Cerebellar cortex (tissue), 1 donor: ENCODE measurements around the gene GATC.

Source experiments
- DNase-seq: peaks from one replicate; pipeline ENCODE4 v3.0.0-alpha.2; 2015; ENCODE audit warnings: low spot score

The GATC gene

DNA sequence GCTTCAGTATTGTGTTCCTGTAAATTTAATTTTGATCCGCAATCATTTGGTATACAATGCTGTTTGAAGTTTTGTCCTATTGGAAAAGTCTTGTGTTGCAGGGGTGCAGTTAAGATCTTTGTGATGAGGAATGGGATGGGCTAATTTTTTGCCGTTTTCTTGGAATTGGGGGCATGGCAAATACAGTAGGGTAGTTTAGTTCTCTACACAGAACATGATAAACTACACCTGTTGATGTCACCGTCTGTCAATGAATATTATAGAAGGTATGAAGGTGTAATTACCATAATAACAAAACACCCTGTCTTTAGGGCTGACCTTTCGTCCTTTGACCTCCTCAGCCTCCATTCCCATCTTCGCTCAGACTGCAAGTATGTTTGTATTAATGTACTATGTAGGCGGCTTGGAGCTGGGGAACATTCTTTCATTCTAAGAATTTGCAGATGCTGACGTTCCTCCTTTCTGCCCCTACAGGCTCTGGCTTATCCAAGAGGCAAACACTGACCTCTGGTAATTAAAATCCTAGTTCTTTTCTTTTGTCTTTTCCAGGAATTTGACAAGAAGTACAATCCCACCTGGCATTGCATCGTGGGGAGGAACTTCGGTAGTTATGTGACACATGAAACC lies 51.4 kb downstream of the GATC start:
- no peak for DNase-seq

DNA sequence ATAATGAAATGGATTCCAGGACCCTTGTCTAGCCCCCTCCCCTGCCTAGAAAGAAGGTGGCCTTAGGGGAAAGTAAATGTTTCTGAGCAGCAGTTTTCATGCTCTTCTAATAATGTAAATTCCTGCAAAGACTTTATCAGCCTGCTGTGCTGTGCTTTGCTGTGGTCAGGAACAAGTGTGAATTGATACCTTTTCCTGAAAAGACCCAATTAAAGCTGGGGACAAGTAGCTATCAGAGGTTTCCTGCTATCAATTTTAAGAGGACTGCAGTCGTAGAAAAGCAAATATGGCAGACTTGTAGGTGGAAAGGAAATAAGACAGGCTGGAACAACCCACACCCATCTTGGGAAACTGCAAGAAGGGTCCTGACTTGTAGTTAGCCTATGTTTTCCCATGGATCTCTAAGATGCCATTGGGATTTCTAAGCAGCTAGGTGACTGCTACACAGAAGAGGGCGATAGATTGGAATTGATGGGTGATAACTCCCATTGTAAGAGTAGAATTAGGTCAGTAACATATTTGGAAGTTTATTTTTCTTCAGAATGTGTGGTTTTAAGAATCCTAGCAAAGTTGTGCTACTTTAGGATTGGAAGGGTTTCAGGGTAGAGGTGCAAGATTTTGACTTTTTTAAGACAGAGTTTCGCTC lies 52.7 kb downstream of the GATC start:
- DNase-seq = no peak

DNA sequence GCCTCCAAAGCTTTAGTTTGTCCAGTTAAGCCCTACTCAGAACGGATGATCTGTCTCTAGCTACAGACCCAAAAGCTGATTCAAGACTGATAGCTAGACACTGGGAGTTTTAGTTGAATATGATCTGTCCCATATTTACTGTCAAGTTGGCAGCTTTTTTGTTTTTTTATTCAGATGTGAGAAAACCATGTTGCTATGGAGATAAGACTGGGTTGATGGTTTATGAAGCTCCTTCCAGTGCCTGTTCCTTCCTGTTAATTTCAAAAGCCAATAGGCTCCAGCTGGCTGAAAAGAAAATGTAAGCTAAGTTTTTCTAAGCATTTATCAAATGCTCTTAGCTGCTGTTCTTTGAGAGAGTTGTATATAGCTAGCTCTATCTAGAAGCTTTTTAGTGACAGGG lies 54.3 kb downstream of the GATC start:
- no peak for DNase-seq

DNA sequence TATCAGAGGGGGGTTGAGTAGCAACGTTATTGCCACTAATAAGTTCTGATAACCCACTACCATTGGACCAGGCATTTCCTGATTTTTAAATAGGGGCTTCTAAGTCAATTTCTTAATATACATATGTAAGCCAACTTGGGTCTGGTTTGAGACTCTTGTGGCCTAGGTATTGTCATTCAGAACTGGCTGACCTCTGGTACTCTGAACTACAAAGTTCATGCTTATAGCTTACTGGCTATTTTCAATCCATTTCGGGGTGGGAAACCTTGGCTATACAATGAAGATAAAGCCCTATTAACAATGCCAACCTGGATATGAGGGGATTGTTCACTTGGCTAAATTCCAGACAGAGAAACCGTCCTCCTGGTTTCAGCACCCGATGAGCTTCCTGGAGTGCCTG lies 58.3 kb downstream of the GATC start:
- no peak for DNase-seq

DNA sequence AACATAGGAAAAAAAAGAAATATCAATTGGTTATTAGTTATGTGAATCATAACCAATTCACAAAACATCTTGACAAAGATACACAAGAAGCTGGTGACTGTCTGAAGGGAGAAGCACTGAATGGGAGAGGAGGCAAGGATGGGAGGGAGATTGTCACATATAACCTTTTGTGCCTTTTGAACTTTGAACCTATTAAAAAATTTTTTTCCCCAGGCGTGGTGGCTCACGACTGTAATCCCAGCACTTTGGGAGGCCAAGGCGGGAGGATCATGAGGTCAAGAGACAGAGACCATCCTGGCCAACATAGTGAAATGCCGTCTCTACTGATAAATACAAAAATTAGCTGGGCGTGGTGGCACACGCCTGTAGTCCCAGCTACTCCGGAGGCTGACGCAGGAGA lies 62.3 kb downstream of the GATC start:
- DNase-seq = no peak
